ENCODE data around the gene NUDT17. TPM values are rescaled to one million over a fixed set of nuclear protein-coding genes. Genes with fewer than 3 reads are reported as not detected.

Gene NUDT17, protein sequence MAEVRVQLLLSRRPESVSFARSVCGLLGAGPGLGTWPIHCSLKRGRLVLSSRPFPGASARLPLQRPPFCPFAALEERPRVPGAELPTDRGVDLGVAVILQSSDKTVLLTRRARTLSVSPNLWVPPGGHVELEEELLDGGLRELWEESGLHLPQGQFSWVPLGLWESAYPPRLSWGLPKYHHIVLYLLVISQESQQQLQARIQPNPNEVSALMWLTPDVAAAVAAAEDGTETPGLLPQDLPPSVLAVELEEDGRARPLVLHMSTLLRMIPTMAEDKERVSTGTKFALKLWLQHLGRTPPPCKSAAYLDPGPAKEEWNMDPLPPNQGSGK
- total RNA-seq, result 3.0 and 3.8 TPM in 2 replicates

DNA sequence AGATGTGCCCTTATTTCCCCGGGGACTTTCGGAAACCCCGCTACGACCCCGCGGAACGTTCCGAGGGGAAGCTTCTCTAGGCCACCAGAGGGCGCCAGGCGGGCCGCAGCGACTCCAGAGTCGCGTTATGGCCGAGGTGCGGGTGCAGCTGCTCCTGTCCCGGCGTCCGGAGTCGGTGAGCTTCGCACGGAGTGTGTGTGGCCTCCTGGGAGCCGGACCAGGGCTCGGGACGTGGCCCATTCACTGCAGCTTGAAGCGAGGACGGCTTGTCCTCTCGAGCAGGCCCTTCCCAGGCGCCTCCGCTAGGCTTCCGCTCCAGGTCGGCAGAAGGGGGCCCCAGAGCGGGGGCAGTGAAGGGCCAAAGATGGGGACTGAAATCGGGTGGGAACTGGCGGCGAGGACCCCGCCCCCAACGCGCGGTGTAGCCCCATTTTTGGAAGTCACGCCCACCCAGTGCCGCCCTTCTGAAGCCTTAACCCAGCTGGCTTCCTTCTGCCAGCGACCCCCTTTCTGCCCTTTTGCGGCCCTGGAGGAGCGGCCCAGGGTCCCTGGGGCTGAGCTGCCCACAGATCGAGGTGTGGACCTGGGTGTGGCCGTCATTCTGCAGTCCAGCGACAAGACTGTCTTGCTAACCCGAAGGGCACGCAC, at the start of gene NUDT17:
NUDT17 (plus strand) TSS at position 117 of the 648 bp plus-strand sequence; CDS start at position 128, 11 bp downstream.

DNA sequence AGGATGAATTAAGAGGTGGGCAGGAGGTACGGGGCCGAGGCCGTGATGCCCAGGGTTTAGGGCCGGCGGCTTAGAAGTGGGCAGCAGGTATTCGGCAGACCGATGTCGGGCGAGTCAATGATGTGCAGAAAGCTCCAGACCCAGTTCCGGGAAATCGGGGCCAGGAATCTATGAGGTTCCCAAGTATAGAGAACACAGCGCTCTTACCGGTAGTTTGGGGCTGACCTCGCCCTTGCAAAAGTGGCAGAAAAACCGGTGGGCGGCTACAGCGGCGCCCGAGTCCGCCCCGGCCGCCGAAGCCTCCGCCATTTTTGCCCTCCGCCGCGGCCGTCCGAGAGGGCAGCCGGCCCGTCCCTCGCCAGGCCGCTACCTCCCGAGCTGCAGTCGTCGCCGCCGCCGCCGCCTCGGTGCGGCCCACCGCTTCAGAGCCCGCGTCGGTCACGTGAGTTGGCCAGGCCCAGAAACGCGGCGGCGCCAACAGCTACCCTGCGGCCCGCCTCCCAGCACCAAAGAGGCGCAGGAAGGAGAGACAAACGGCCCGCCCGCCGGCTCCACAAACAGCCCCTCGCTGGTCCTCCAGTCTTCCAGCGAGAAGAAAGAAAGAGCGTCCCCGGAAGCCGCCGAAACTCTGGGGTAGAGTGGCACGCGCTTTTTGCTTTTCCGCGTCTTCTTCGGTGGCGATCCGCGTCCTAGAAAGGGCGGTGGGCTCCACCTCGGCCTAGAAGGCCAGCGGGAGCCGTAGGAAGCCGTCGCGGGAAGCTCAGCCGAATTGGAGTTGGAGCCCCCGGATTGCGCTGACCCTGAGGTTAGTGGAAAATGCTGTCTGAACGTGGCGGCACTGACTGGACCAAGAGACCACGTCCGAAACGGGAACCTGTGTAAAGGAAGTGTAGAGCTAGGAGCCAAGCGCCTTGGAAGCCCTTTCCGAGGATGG, 21.6 kb upstream of the NUDT17 start, which contains the start of the genes POLR3C and RNF115:
POLR3C (plus strand) TSS at position 636 of the 934 bp plus-strand sequence. CDS start 1,577 bp downstream, outside the sequence.
RNF115 (minus strand) TSS at position 531 of the 934 bp plus-strand sequence; CDS start at position 309, 222 bp downstream.

DNA sequence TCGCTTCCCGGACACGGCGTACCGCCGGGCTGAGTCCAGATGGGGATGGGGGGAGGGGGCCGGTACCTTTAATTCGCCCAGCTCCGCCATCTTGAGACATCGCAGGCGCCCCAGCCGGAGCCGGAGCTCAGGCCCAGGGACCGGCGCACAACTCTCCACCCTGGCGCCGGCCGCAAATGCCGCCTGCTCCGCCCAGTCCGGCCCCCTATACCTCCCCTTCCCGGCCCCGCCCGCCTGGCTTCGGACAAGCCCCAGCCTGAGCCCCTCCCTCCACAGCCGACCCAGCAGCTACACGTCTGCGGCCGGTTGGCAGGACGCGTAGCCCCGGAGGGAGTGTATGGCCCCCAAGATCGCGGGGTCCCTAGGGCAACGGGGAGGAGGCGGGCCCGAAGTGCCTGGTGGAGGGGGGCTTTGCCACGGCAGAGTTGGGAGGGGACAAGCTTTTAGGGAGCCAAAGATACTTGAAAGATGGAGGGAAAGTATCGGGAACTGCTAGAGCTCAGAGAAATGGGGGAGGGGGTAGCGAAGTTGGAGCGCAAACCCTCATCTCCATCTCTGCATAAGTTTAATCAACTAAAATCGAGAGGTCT, 13.6 kb downstream of the NUDT17 start, which contains the start of gene PIAS3:
PIAS3 (minus strand) TSS at position 181 of the 590 bp plus-strand sequence; CDS start at position 90, 91 bp downstream.

DNA sequence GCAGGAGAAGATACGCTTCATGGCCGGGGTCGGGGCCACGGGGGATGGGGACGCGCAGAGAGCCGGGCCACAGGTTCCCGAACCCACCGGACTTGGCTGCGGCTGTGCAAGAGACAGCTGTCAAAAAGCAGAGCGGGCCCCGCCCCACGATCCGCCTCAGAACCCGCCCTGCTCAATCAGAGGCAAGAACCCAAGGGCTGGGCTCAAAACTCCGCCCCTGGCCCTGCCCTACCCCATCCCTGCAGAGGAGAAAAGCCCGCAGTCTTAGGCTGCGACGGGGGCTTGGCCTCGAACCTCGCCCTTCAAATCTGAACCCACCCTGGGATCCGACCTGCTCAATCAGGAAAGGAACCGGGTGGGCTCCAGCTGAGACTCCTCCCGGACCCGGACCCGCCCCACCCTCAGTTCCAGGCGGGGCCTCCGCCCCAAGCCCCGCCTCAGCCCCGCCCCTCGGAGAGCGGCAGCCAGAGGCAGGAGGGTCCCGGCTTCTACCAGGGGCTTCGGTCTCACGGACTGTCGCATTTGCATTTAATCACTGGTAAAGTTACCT, 40.4 kb downstream of the NUDT17 start, which contains the start of gene ANKRD35:
ANKRD35 (minus strand) TSS at position 129 of the 550 bp plus-strand sequence; CDS start at position 21, 108 bp downstream.

Other genes with a start within 250 kb of the NUDT17 start
- gene GPR89A, start 237.6 kb upstream of the NUDT17 start, total RNA-seq, result 18.2 and 46.3 TPM in 2 replicates
- 1.3 TPM in 1 of 2 replicates, not detected in the other for gene PDZK1, start 138.3 kb upstream of the NUDT17 start, total RNA-seq
- gene CD160, start 126.1 kb upstream of the NUDT17 start, total RNA-seq, result not detected in 2 replicates
- 20.8 and 29.1 TPM in 2 replicates for gene RNF115, start 21.5 kb upstream of the NUDT17 start, total RNA-seq
- 44.7 and 50.9 TPM in 2 replicates for gene POLR3C, start 21.4 kb upstream of the NUDT17 start, total RNA-seq
- 13.7 and 14.7 TPM in 2 replicates for gene PIAS3, start 13.5 kb downstream of the NUDT17 start, total RNA-seq
- 3.3 and 5.5 TPM in 2 replicates for gene ANKRD35, start 40.2 kb downstream of the NUDT17 start, total RNA-seq
- gene ITGA10, start 64.4 kb downstream of the NUDT17 start, total RNA-seq, result 2.3 and 11.9 TPM in 2 replicates
- 29.6 and 40.3 TPM in 2 replicates for gene PEX11B, start 73.1 kb downstream of the NUDT17 start, total RNA-seq
- 44.0 and 137 TPM in 2 replicates for gene RBM8A, start 81.9 kb downstream of the NUDT17 start, total RNA-seq
- gene LIX1L, start 112.4 kb downstream of the NUDT17 start, total RNA-seq, result 19.0 and 26.0 TPM in 2 replicates
- 0.50 and 0.73 TPM in 2 replicates for gene ANKRD34A, start 118.9 kb downstream of the NUDT17 start, total RNA-seq
- gene POLR3GL, start 119.1 kb downstream of the NUDT17 start, total RNA-seq, result 17.7 and 19.2 TPM in 2 replicates
- 80.0 and 159 TPM in 2 replicates for gene TXNIP, start 150.9 kb downstream of the NUDT17 start, total RNA-seq
- not detected in 2 replicates for gene HJV, start 176.1 kb downstream of the NUDT17 start, total RNA-seq